ENCODE results near the gene COL26A1. TPM values are rescaled to one million over a fixed set of nuclear protein-coding genes. Genes with fewer than 3 reads are reported as not detected.

The COL26A1 gene
- polyA plus RNA-seq, 1 donor from 2014 or later: 36.6 TPM

DNA sequence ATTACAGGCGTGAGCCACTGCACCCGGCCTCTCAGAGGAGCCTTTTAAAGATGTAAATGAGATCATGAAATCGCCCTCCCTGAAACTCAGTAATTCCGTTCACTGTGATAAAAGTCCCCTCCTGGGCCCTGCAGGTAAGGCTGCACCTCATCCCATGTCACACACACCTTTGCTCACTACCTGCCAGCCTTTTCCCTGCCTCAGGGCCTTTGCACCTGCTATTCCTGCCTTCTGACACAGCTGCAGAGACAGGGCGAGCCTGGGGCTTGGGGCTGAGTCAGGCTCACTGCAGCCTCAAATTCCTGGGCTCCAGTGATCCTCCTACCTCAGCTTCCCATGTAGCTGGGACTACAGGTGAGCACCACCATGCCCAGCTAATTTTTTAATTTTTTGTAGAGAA, 147.6 kb downstream of the COL26A1 start:
- Histone ChIP-seq H3K9me2 (ENCODE audit: insufficient read depth, low read length) (no peaks in the 10 kb centered on the region), H3K27me3 (ENCODE audit: insufficient read depth, low read depth, low read length) (no peaks in the 10 kb centered on the region), H3K27ac (ENCODE audit: low read length) (no peak overlapping the region), H3F3A (ENCODE audit: insufficient read depth, low read length, poor library complexity, severe bottlenecking) (no peaks in the 10 kb centered on the region), H3K9me3 (ENCODE audit: low read length) (no peaks in the 10 kb centered on the region), H3K9ac (ENCODE audit: low read length) (no peak overlapping the region), H2AFZ (ENCODE audit: low read depth, low read length) (no peak overlapping the region), H3K36me3 (ENCODE audit: insufficient read depth, low read length) (no peaks in the 10 kb centered on the region), H3K79me2 (replicated peaks; ENCODE audit: insufficient read depth, low read length) (no peaks in the 10 kb centered on the region), H4K20me1 (ENCODE audit: insufficient read depth) (no peaks in the 10 kb centered on the region), H3K4me3 (ENCODE audit: low read length) (no peak overlapping the region), H3K4me2 (ENCODE audit: low read length) (no peak overlapping the region)
- TF ChIP-seq TAF1 (IDR thresholded peaks at IDR 0.05; ENCODE audit: low read depth) (no peak), EP300 (conservative IDR thresholded peaks at IDR 0.05; ENCODE audit: poor library complexity, severe bottlenecking) (no peak), SMC3 (conservative IDR thresholded peaks at IDR 0.05; ENCODE audit: poor library complexity) (no peak), RAD21 (conservative IDR thresholded peaks at IDR 0.05) (no peak), REST (IDR thresholded peaks at IDR 0.05; ENCODE audit: borderline replicate concordance) (no peak), POLR2AphosphoS5 (IDR thresholded peaks at IDR 0.05) (no peak), MXI1 (conservative IDR thresholded peaks at IDR 0.05; ENCODE audit: poor library complexity, severe bottlenecking) (no peak), EZH2 (IDR thresholded peaks at IDR 0.05; ENCODE audit: borderline replicate concordance, insufficient read depth, low read length, poor library complexity, severe bottlenecking) (no peak)
- TF ChIP-seq, protein P1, sequence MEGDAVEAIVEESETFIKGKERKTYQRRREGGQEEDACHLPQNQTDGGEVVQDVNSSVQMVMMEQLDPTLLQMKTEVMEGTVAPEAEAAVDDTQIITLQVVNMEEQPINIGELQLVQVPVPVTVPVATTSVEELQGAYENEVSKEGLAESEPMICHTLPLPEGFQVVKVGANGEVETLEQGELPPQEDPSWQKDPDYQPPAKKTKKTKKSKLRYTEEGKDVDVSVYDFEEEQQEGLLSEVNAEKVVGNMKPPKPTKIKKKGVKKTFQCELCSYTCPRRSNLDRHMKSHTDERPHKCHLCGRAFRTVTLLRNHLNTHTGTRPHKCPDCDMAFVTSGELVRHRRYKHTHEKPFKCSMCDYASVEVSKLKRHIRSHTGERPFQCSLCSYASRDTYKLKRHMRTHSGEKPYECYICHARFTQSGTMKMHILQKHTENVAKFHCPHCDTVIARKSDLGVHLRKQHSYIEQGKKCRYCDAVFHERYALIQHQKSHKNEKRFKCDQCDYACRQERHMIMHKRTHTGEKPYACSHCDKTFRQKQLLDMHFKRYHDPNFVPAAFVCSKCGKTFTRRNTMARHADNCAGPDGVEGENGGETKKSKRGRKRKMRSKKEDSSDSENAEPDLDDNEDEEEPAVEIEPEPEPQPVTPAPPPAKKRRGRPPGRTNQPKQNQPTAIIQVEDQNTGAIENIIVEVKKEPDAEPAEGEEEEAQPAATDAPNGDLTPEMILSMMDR (IDR thresholded peaks at IDR 0.05; ENCODE audit: poor library complexity, severe bottlenecking): no peak

DNA sequence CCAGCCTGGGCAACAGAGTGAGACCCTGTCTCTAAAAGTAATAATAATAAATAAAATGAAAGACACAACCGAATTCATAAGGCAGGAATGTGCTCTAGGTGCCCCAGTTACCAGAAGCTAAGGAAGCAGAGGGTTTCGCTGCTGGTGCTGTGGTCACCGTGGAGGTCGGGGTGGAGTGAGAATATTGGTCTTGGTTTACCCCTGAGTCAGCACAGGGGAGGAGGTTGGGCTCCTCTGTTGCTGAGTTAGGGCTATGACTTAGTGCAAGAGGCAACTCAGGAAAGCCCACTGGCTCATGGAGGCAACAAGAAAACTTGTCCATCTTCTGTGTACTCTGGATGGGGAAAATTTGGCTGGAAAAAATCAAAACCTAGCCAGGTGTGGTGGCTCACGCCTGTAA, 149.3 kb downstream of the COL26A1 start:
- no peaks in the 10 kb centered on the region for H3K9me3 ChIP-seq (ENCODE audit: low read length)
- no peaks in the 10 kb centered on the region for H3K27me3 ChIP-seq (ENCODE audit: insufficient read depth, low read depth, low read length)
- TF ChIP-seq TAF1 (IDR thresholded peaks at IDR 0.05; ENCODE audit: low read depth): no peak
- no peak for TF ChIP-seq RAD21 (conservative IDR thresholded peaks at IDR 0.05)
- no peak for TF ChIP-seq MXI1 (conservative IDR thresholded peaks at IDR 0.05; ENCODE audit: poor library complexity, severe bottlenecking)
- no peak for TF ChIP-seq SMC3 (conservative IDR thresholded peaks at IDR 0.05; ENCODE audit: poor library complexity)
- no peak for TF ChIP-seq EP300 (conservative IDR thresholded peaks at IDR 0.05; ENCODE audit: poor library complexity, severe bottlenecking)
- TF ChIP-seq POLR2AphosphoS5 (IDR thresholded peaks at IDR 0.05): no peak
- TF ChIP-seq, protein P1 (IDR thresholded peaks at IDR 0.05; ENCODE audit: poor library complexity, severe bottlenecking): no peak
- TF ChIP-seq REST (IDR thresholded peaks at IDR 0.05; ENCODE audit: borderline replicate concordance): no peak
- no peak for TF ChIP-seq EZH2 (IDR thresholded peaks at IDR 0.05; ENCODE audit: borderline replicate concordance, insufficient read depth, low read length, poor library complexity, severe bottlenecking)

More for the DNA sequence above, 149.3 kb downstream of the COL26A1 start:
- Histone ChIP-seq H3K9ac (ENCODE audit: low read length) (no peak overlapping the region), H3K4me3 (ENCODE audit: low read length) (no peak overlapping the region), H3K36me3 (ENCODE audit: insufficient read depth, low read length) (no peaks in the 10 kb centered on the region), H3F3A (ENCODE audit: insufficient read depth, low read length, poor library complexity, severe bottlenecking) (no peaks in the 10 kb centered on the region), H4K20me1 (ENCODE audit: insufficient read depth) (no peaks in the 10 kb centered on the region), H3K4me2 (ENCODE audit: low read length) (no peak overlapping the region), H3K79me2 (replicated peaks; ENCODE audit: insufficient read depth, low read length) (no peaks in the 10 kb centered on the region), H3K9me2 (ENCODE audit: insufficient read depth, low read length) (no peaks in the 10 kb centered on the region), H2AFZ (ENCODE audit: low read depth, low read length) (no peak overlapping the region), H3K27ac (ENCODE audit: low read length) (no peak overlapping the region)

Measured in neural cell (in vitro differentiated cells).